K562 (cell line): ENCODE results near the gene TBC1D2B.

Experiments used
- CTCF ChIP-seq, 3 experiments: IDR thresholded peaks in 2 of 3; conservative IDR thresholded peaks in 1 of 3; 2 replicates each; pipeline ENCODE4 v1.5.1; 2011 to 2012; ENCODE audit warnings: low read length in 3 of 3, mild to moderate bottlenecking in 3 of 3, control low read depth in 2 of 3, improper control_type of control experiment in 1 of 3, inconsistent platforms in 1 of 3, low read depth in 1 of 3, mixed read lengths in 1 of 3, moderate library complexity in 1 of 3; ENCODE audit not compliant: insufficient read depth in 2 of 3
- JUND ChIP-seq, 2 experiments: IDR thresholded peaks; 2 replicates in 1 of 2; 3 replicates in 1 of 2; pipeline ENCODE4 v1.6.1; 2011; ENCODE audit warnings: borderline replicate concordance in 2 of 2, low read depth in 2 of 2, low read length in 2 of 2, improper control_type of control experiment in 1 of 2, missing biosample characterization in 1 of 2, missing genetic modification characterization in 1 of 2, missing genetic modification reagents in 1 of 2
- NCOA1 ChIP-seq: fragments of 450-650 bp; IDR thresholded peaks from 2 replicates; pipeline ENCODE4 v1.6.1; 2016; ENCODE audit warnings: low read depth
- NKRF ChIP-seq: fragments of 450-650 bp; IDR thresholded peaks from 2 replicates; pipeline ENCODE4 v1.6.1; 2016; ENCODE audit warnings: borderline replicate concordance
- SNRNP70 ChIP-seq: fragments of 200-400 bp; formaldehyde crosslinking; optimal IDR thresholded peaks from 2 replicates; pipeline ENCODE3; 2017; ENCODE audit warnings: low read depth, low read length
- TAF1 ChIP-seq: IDR thresholded peaks from 2 replicates; pipeline ENCODE4 v1.6.1; 2011; ENCODE audit warnings: mild to moderate bottlenecking, low read length, moderate library complexity; ENCODE audit not compliant: insufficient read depth, control insufficient read depth, severe bottlenecking; ENCODE audit errors: extremely low read depth
- ZNF23 ChIP-seq: fragments of 250-450 bp; sonication (Bioruptor Pico); IDR thresholded peaks from 2 replicates; pipeline ENCODE4 v1.4.0; 2020; ENCODE audit warnings: mild to moderate bottlenecking

GRCh38 chr15:78041946-78042345 is 35.6 kb downstream of the TBC1D2B start:
- no peak for TF ChIP-seq ZNF23 (CRISPR knock-in tag)
- no peak for TF ChIP-seq JUND (IDR thresholded peaks at IDR 0.05; ENCODE audit: borderline replicate concordance, low read depth, low read length)
- no peak for TF ChIP-seq JUND (tag; IDR thresholded peaks at IDR 0.05; ENCODE audit: borderline replicate concordance, low read depth, low read length)
- no peak for TF ChIP-seq NKRF
- TF ChIP-seq SNRNP70: no peak
- no peak for TF ChIP-seq NCOA1
- no peak for TF ChIP-seq TAF1
- TF ChIP-seq CTCF (IDR thresholded peaks at IDR 0.05 in 2 of 3, conservative IDR thresholded peaks at IDR 0.05 in 1 of 3; ENCODE audit: insufficient read depth in 2 of 3, low read depth in 1 of 3, low read length in 3 of 3): no peak
